ENCODE data around the gene NAA30.

- TF ChIP-seq CTCF (IDR thresholded peaks at IDR 0.05; ENCODE audit: poor library complexity, severe bottlenecking): no peak
- TF ChIP-seq MXI1 (conservative IDR thresholded peaks at IDR 0.05; ENCODE audit: poor library complexity, severe bottlenecking): no peak
- TF ChIP-seq TAF1 (IDR thresholded peaks at IDR 0.05; ENCODE audit: low read depth): no peak
Observed at GRCh38 chr14:57382283-57382682, 8.1 kb upstream of the NAA30 start.
